CD4-positive, alpha-beta T cell treated with Interleukin-6 for 4 hours (primary cell): ENCODE data around the gene DPYD.

ENCODE experiments used
- DNase-seq: peaks from one replicate; pipeline ENCODE4 v3.0.0-alpha.2; 2020; ENCODE audit warnings: mixed read lengths

Gene DPYD

DNA sequence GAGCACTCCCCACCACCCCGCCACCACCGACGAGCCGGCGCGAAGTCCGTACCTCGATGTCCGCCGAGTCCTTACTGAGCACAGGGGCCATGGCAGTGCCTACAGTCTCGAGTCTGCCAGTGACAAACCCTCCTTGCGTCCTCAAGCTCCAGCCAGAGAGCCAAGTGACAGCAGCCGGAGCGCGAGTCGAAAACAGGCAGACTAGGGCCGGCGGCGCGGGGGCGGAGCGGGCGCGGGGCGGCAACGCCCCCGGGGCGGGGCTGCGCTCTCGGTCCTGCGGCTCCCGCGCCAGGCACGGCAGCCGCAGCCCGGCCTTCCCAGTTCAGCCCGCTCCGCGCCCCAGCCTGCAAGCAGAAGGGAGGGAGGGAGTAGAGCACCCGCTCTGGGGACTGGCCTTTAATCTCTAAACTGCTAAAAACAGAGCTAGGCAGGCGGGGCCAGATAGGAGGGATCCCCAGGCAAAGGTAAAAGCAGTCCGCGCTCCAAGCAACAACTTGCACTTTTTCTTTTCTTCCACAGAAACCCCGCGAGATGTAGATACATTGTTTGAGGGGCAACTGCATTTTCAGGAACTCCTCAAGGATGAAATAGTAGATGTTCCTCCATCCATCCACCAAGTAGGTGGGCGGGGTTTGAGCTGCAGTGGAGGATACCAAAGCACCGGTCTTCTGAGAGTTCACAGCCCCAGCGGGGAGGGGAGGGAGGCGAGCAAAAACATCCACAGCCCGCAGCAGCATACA is at the start of gene DPYD:
DPYD (minus strand) TSS at position 203 of the 740 bp plus-strand sequence; CDS start at position 91, 112 bp downstream.
- DNase-seq: peak; percentile 88

DNA sequence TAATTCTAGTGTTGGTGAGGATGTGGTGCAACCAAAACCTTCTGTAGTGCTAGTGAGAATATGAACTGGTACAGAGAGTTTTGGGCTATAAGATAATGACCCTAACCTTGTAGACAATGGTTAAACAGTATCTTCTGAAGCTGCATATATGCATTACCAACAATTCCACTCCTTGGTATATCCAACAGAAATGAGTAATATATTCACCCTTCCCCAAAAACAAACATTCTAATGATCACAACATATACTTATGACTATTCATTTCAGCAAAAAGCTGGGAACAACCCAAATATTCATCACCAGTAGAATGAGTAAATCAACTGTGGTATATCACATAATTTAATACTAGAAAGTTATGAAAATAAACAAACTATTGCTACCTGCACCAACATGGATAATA is 39.6 kb upstream of the DPYD start:
- DNase-seq: no peak

DNA sequence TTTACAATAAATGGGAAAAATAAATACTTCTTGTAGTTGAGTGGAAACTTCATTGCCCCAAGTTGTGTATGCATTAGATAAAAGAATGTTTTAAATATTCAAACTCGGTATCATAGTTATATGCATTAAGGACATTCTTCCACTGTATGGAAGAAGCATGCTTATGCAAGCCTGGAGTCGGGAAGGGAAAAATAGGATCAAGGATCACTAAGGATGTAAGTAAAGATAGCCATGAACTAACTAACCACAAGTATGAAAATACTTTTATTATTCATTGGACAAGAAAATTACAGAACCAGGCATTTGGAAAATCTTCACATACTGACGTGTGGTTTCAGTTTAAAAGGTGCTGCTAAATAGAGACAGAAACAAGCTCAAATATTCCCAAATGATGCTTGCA is 26.9 kb upstream of the DPYD start:
- no peak for DNase-seq

DNA sequence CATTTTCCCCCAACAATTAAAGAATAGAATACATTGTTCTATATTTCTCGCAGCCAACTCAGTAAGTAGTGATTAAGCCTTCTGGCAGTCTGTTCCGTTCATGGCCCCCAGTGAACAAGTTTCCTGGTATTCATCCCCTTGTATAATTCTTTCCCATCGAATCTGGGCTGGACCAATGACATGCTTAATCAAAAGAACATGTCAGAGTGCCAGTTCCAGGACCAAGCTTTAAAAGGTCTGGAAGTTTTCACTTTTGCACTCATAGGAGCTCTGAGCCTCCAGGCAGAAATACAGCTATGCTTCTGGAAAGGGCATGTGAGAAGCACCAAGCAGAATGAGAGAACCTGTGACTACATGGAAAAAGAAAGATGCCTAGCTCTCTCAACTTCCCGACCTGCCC is 22.5 kb upstream of the DPYD start:
- no peak for DNase-seq

DNA sequence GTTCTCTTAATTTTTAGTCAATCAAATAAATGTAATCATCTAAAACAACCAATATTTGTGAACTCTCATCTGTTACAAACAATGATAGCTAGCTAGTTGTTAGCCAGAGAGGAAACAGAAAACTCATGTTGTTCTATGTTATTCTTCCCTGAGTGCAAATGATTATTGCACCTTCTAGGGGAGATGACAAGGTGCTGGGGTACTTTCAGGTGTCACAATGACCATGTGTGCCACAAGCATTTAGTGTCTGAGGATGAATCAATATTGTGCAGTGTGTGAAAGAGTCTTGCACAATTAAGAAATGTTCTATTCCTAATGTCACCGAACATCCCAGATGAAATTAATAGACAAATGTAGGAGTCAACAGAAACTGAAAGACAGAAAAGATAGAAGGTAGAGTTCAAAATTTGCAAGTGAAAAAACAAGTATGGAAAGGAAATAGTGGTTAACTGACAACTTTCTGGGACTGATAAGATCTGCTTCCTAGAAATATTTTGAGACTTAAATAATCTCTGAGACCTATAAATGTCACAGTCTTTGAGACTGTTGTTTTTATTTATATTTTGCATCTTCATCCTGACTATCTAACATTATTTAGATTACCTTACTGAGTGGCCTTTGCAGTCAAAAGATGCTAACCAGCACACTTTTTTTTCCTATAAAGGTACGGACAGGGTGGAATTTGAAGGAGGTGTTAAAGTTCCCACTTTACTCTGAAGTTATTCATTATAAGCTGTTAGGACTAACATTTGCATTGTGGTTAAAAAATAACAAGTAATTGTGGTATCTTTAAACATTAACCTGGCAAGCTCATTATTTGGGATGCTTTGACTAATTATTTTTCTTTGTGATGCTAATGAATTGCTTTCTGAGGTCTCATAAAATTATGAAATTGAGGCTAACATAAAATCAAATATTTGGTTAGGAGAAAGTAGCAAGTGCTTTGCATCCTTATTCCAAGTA is 21.6 kb upstream of the DPYD start:
- no peak for DNase-seq

DNA sequence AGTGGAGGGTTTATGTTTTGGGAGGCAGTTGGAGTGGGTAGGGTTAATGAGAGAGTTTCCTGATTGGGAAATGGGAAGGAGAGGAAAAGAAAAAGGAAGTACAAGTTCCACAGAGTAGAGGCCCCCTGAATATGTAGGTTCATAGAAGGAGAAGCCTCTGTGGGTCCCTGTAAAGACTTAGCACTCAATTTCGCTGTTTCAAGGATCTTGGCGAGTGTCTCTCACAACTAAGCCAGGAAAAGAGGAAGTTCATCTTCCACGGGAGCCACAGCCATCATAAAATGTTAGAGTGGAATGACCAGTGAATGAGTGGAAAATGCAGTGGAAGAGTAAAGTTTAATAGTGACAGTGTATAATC is 17.4 kb upstream of the DPYD start:
- DNase-seq: no peak

DNA sequence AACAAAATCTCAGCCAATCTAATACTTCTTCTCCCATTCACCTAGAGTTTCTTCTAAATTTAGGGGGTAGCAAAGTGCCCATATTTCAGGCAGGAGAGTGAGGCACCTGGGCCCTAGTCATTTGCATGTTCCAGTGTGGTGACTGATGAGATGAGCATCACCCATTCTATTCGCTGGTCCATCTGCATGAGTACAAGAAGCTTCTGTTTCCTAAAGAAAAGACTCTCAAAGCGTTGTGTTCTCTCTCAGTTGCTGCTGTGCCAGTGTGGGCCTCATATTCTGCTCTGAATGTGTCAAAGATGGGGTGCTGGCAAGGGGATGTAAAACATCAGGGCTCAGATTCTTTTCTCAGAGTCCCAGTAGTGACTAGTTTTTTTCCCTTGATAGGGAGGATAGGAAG is 16.1 kb upstream of the DPYD start:
- no peak for DNase-seq

DNA sequence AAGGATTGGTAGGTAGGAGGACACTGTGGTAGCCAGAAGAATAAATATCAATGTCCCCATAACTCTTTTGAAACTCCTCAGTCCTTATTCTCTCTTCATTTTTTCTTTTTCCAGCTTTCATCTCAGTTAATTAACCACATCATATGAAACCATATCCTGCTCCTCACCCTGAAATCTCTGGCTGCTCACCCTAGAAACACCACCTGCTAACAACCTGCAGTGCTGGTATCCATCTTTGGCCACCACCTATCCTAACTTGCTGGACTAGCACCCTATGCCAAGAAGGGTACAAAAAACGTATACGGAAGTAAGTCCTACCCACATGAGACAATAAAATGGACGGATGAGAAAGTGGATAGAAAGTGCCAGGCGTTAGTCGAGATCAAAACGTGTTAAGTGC is 13.7 kb upstream of the DPYD start:
- no peak for DNase-seq

DNA sequence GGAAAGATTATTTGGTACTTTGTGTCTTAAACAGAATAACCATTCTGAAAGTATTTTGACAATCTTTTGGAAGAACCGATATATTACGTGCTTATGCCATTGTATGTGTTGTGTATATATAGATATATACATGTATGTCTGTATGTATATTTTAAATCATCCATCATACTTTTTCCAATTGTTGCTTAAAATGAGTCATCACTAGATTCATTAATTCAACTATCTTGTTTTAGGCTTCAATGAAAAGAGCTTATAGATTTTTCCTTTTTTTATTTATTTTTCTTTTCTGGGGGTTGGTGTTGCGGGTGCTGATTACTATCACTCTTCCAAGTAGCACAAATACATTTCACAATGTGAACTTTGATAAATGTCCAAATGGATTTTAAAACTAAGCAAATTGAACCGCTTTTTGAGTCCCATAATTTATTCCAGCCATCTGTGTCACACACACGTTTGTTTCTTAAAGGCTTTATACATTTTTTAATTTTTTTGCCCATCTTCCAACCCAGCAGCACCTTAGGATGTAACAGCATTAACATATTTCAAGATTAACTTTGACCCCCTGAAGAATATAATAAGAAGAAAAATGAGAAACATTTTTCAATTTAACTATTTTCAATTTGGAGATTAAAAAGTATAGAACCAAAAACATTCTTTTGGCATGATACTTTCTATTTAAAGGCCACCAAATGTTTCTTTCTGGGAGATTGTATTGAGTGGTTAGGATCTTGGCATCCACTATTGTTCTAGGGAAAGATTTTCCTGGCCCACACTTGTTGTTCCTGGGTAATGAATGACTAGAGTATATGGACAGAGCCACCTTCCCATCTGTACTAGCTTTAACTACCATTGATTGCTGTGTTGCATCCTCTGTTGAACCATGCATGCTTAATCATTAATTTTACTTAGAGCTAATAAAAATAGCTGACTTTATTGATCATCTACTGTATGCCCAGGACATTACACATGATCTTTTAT is 9.3 kb upstream of the DPYD start:
- DNase-seq: no peak

DNA sequence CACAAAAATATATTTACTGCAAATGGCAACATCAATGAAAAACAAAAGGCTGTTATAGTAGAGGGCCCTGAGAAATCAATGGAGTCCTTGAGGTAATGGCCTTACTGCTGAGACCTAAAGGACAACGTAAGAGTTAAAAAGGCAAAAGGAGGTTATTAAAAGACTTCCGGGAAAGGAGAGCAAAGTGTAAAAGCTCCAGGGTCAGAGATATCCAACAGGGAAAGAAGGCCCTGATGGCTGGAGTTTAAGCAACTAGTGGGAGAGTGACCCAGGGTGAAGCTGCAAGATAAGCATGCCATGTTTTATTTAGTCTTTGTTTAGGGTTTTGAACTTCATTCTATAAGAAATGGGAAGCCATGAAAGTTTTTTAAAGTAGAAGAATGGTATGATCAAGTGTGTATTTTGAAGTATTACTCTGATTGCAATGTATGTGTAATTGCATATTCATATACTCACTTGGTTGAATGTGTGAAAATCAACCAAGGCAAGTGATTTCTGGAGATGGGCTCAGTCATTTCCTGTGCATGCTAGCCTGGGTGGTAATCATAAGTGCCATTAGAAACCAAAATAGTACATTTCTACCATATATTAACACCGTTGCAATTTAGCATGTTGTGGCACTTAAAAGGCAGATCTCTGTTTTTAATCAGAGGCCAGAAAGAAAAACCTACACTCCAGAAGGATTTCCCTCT is 5.3 kb upstream of the DPYD start:
- DNase-seq: no peak

DNA sequence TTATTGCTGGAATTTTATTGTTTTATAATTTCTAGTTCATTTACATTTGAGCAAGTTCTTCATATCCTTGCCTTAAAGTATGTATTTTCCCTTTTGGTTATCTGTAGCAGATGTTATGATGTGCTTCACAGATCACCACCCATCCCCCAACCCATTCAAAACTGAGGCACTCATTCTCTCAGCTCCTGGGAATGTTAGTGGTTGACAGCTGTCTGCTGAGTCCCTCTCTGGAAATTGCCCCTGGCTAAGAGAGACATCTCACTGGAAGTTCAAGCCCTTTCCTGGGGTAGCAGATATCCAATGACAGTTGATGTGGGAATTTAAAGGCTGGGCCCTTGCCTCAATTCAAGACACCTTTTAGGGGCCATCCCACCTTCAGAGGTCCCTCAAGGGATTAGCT is 4.3 kb upstream of the DPYD start:
- DNase-seq: no peak

DNA sequence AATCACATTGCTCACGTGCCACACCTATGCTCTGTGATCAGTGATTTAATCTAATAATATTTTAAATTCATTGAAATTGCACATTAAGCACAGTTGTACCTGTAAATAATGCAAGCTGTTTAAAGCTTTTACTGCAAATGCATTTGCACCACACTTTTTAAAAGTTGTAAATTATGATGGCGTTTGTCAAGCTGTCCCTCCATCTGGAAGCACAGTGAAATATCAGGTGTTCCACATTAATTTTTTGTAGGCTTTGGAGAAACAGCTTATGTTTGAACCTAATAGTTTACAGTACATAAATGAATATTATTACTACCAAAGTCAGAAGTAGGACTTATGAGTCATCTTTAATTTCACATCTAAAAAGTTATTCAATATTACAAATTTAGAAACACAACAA is 3.0 kb upstream of the DPYD start:
- DNase-seq: no peak

DNA sequence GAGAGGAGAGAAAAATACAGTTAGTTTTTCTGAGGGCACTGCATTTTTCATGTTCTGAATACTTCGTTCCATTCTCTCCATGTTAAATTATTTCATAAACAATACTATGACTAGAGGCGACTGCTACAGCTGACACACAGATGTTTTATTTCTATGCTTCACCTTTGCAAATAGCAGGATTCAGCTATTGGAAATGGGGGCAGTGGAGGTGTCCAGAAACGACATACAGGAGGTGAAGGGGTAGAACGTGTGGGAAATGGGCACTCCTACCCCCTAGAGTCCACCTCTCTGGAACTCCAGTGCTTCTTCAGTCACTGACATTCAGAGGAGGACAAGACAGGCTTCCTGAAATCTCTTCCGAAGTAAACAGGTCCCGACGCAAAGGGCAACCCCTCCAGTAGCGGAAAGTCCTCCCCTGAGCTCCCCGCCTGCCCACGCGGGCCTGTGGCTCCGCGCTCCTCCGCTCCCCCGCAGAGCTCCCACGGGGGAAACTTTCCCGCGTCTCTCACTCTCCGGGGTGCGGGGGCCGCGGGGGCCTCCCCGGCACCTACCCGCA is 480 bp downstream of the DPYD start:
- DNase-seq: no peak

DNA sequence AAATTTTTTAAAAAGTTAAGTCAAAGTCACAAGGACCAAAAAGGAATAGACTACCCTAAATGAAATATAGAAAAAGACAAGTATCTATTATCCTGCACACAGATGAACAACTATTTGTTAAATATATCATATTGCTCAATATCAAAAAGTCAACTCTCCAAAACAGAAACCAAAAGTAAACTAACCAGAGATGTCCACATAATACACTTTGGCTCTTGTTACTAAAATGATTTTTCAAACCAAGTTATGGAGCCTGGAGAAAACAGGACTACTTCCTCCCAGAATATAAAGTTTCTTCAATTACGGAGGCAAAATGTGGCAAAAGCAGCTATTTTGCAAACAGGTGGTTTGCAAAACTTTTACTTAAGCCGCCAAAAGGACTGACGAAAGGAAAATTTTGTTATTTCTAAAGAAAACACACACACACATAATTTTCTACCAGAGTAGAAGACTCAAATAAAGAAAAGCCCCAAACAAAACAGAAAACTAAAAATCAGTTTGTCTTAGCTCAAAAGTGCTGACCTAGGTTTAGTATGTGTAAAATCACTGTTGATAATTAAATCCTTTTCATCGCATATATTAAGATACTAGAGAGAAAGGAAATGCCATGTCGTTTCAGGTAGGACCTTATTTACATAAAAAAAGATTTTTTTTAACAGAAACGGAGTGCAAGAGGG is 1.1 kb downstream of the DPYD start:
- DNase-seq: no peak

DNA sequence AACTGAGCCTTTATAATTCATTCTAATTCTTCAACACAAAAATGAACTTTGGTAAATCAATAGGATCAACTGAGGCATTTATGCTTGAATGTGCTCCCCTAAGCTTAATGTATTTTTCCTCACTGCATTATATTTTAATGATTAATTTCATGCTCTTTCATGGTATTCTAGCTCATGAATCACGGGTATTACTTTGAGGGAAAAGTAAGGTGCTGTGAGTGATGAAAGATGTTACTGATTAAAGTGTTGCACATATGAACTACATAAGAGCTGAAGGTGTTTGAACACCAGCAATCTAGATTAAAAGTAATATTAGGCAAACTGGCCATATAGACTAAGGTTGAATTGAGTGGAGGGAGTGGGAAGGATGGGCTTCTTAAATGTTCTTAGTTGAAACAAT is 1.9 kb downstream of the DPYD start:
- DNase-seq: no peak

DNA sequence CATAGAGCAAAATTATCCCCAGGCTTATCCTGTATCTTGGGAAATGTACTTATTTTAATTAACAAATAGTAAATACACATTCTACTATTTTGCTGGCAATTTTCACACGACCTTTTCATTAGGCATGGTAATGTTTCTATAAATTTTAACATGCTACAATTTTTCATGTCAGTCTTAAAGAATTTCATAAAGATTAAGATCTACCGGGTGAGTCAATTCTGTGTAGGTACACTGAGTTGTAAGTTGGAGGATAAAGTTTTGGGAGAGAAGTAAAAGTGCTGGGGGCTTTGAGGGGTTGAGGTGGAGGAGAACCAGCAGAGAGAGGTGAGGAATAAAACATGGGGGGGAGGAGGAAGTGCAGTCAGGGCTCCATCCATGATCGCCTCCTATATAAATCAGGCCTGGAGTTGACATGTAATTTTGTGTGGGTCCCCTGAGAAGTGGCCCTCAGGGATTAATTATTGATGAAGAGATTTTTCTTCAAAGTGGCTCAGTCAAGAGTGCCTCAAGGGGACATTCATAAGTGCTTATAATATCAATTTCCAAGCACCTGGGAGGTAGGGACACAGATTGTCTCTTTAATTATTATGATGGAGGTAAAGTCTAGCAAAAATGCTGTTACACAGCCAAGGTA is 7.2 kb downstream of the DPYD start:
- no peak for DNase-seq

DNA sequence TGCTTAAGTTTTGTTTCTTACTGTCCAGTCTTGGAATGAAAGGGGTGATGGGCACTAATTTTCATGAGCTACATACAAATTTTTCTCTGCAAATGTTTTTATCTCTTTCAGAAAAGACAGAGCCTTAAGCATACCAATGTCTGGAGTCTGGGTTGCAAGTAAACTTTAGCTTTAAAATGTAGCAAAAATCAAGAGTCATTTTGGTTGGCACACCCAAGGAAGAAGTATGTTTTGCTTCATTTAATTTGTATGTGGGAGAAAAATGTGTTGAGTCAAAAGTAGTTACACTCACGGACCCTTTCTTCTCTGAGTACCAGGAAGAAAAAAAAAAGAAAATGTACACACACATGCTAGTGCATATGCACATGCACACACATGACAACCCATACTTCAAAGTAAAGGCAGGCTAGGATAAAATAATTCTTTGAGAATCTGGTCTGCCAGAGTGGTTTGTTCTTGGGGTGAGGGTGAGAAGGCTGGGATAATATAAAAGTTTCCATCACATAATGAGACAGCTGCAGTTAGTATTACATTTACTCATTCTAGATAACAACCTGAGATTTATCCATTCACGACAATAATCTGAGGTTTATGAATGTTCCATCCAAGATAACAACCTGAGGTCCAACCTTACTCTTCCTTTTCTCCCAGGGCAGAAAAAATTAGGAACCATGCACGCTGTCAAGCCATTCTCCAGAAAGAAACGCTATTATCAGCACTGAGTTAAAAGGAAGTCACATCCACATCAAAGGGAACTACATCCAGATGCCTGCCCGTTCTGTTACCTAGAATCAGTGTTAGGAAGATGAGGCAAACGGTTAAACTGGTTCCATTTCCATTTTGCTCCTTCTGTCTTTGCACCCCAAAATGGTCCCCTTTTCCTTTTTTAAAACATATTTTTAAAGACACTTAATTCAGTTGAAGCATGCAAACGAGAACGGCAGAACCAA is 9.3 kb downstream of the DPYD start:
- peak; percentile 6 for DNase-seq

DNA sequence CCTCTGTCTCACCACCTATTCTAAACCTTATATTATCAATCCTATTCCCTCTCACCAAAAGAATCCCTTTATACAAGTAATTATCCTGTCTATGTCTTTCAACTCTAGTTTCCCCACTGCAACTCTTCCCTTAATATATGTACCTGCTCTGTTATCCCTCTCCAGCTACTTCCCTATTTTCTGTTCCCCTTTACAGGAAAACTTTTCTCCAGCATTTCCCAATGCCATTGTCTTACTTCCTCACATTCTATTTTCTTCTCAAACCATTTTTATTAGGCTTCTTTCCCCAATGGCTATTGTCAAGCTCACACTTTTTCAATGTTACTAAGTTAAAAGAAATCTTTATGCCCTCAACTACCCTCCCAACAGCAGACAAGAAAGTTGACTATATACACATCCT is 11.6 kb downstream of the DPYD start:
- no peak for DNase-seq

DNA sequence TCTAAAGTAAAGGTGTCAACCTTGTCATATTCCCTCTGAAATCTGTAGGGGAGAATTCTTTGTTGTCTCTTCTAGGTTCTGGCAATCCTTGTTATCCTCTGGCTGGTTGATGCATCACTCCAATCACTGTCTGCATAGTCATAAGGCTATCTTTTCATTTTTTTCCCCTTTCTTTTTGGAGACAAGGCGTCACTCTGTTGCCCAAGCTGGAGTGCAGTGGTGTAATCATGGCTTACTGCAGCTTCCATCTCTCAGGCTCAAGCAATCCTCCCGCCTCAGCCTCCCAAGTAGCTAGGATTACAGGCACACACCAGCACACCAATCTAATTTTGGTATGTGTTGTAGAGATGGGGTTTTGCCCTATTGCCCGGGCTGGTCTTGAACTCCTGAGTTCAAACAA is 12.9 kb downstream of the DPYD start:
- DNase-seq: no peak
